BJ (cell line): ENCODE results near the gene FUT7. TPM values are rescaled to one million over a fixed set of nuclear protein-coding genes. Genes with fewer than 3 reads are reported as not detected.

Experiments used
- CTCF ChIA-PET: fragments of 350-600 bp; formaldehyde crosslinking; extraction: SDS; loops from one replicate; lab custom pipeline; 2021; ENCODE audit warnings: antibody characterized with exemption, inconsistent platforms; lab: Yijun Ruan, JAX
- POLR2A ChIA-PET: fragments of 300-600 bp; sonication (Branson Sonifier 250); formaldehyde crosslinking; extraction: SDS; loops from one replicate; lab custom pipeline; 2021; ENCODE audit warnings: antibody characterized with exemption; lab: Charles Lee
- DNase-seq: peaks from one replicate; pipeline ENCODE4 v3.0.0-alpha.2; 2011; ENCODE audit warnings: low read depth
- H3K27me3 ChIP-seq: 2 replicates; pipeline ENCODE4 v1.6.0; 2011; ENCODE audit warnings: low read length; ENCODE audit not compliant: control insufficient read depth, insufficient read depth
- H3K36me3 ChIP-seq: 2 replicates; pipeline ENCODE4 v1.5.1; 2011; ENCODE audit warnings: low read length; ENCODE audit not compliant: control insufficient read depth, insufficient read depth
- H3K4me3 ChIP-seq: 2 replicates; pipeline ENCODE4 v1.5.1; 2011; ENCODE audit warnings: low read depth, mild to moderate bottlenecking, control low read depth, low read length
- CTCF ChIP-seq: IDR thresholded peaks from 2 replicates; pipeline ENCODE4 v1.5.1; 2011; ENCODE audit warnings: low read depth, mild to moderate bottlenecking, control low read depth, inconsistent platforms, low read length, moderate library complexity; ENCODE audit not compliant: insufficient read depth
- polyA plus RNA-seq: library from polyadenylated mRNA; depleted of rRNA; stranded (reverse); fragments of >200 nt; gene quantifications from 2 replicates; pipeline ENCODE4 v1.2.3, GENCODE V29; 2011

The FUT7 gene
- polyA plus RNA-seq, 1 experiment, result not detected

GRCh38 chr9:137019891-137020683 is 11.8 kb downstream of the FUT7 start:
- Histone ChIP-seq H3K4me3 (no peak overlapping the region), H3K27me3 (no peaks in the 10 kb centered on the region), H3K36me3 (peaks cover 19% of the 10 kb centered on the region)
- POLR2A ChIA-PET, result no interaction called here
- no peak for TF ChIP-seq CTCF
- no peak for DNase-seq
- CTCF ChIA-PET, result interaction anchor here (1.2 to 10.7 kb wide), 5 partner anchors 9 to 72 kb away, joined by 3 to 50 read pairs (median 6); partner anchors contain the start of genes ABCA2 and FUT7

GRCh38 chr9:137018761-137019559 is 12.9 kb downstream of the FUT7 start:
- POLR2A ChIA-PET, result no interaction called here
- Histone ChIP-seq H3K27me3 (no peaks in the 10 kb centered on the region), H3K36me3 (peaks cover 21% of the 10 kb centered on the region), H3K4me3 (no peak overlapping the region)
- no peak for DNase-seq
- TF ChIP-seq CTCF, result no peak
- CTCF ChIA-PET, result interaction anchor here (3.8 to 10.7 kb wide), 2 partner anchors 10 to 17 kb away, joined by 18 to 50 read pairs; partner anchors contain the start of gene ABCA2

- CTCF ChIA-PET, result interaction anchor here (1.2 to 10.7 kb wide), 3 partner anchors 11 to 18 kb away, joined by 3 to 50 read pairs (median 18); partner anchors contain the start of gene ABCA2
- no peak for TF ChIP-seq CTCF
- POLR2A ChIA-PET, result no interaction called here
- peaks cover 21% of the 10 kb centered on the region for H3K36me3 ChIP-seq
- no peaks in the 10 kb centered on the region for H3K27me3 ChIP-seq
- no peak overlapping the region for H3K4me3 ChIP-seq
- no peak for DNase-seq
Measured at GRCh38 chr9:137017791-137018497, 13.9 kb downstream of the FUT7 start.

- Histone ChIP-seq H3K36me3 (peaks cover 22% of the 10 kb centered on the region), H3K4me3 (no peak overlapping the region), H3K27me3 (no peaks in the 10 kb centered on the region)
- CTCF ChIA-PET, result interaction anchor here (1.2 kb wide), 1 partner anchor 10 kb away, joined by 3 read pairs; no protein-coding TSS in a partner anchor
- no peak for DNase-seq
- TF ChIP-seq CTCF, result no peak
- POLR2A ChIA-PET, result no interaction called here
Measured at GRCh38 chr9:137017071-137017470, 14.8 kb downstream of the FUT7 start.
